Measurements from ENCODE around the gene CD59. TPM values are rescaled to one million over a fixed set of nuclear protein-coding genes. Genes with fewer than 3 reads are reported as not detected.

The CD59 gene
- total RNA-seq, 1 experiment from 2014 or later = 170 TPM

- TF ChIP-seq EZH2phosphoT487 (IDR thresholded peaks at IDR 0.05; ENCODE audit: borderline replicate concordance, low read length) (no peak), EZH2 (IDR thresholded peaks at IDR 0.05; ENCODE audit: low read length, unreplicated experiment) (no peak)
- TF ChIP-seq, protein P1, sequence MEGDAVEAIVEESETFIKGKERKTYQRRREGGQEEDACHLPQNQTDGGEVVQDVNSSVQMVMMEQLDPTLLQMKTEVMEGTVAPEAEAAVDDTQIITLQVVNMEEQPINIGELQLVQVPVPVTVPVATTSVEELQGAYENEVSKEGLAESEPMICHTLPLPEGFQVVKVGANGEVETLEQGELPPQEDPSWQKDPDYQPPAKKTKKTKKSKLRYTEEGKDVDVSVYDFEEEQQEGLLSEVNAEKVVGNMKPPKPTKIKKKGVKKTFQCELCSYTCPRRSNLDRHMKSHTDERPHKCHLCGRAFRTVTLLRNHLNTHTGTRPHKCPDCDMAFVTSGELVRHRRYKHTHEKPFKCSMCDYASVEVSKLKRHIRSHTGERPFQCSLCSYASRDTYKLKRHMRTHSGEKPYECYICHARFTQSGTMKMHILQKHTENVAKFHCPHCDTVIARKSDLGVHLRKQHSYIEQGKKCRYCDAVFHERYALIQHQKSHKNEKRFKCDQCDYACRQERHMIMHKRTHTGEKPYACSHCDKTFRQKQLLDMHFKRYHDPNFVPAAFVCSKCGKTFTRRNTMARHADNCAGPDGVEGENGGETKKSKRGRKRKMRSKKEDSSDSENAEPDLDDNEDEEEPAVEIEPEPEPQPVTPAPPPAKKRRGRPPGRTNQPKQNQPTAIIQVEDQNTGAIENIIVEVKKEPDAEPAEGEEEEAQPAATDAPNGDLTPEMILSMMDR (conservative IDR thresholded peaks at IDR 0.05; ENCODE audit: low read depth, low read length) = no peak
- no peaks in the 10 kb centered on the region for H4K20me1 ChIP-seq (ENCODE audit: low read length)
- H3K79me2 ChIP-seq (ENCODE audit: low read length) = no peaks in the 10 kb centered on the region
- no peaks in the 10 kb centered on the region for H3F3A ChIP-seq (ENCODE audit: low read length, unreplicated experiment)
- intact Hi-C loops (cut with micrococcal nuclease) = no loop called here
- H3K27ac ChIP-seq (ENCODE audit: low read length) = no peak overlapping the region
- CTCF ChIA-PET = no interaction called here
- no peaks in the 10 kb centered on the region for H3K36me3 ChIP-seq (ENCODE audit: low read depth, low read length)
- no peaks in the 10 kb centered on the region for H3K4me1 ChIP-seq (ENCODE audit: insufficient read depth, low read length)
- BruUV-seq (replicated peaks) = no TSS peak
- H3K4me3 ChIP-seq (ENCODE audit: low read length) = no peak overlapping the region
- POLR2A ChIA-PET (ENCODE audit: unreplicated experiment) = no interaction called here
- no peak overlapping the region for H3K9ac ChIP-seq (ENCODE audit: low read length)
- H3K4me2 ChIP-seq (ENCODE audit: low read length) = no peak overlapping the region
- no peaks in the 10 kb centered on the region for H3K9me3 ChIP-seq (ENCODE audit: low read length)
- ATAC-seq (no peak), DNase-seq (no peak)
- no peak overlapping the region for H2AFZ ChIP-seq (ENCODE audit: low read length)
- H3K9me2 ChIP-seq (replicated peaks; ENCODE audit: low read length) = no peaks in the 10 kb centered on the region
- H3K27me3 ChIP-seq (ENCODE audit: low read length) = no peaks in the 10 kb centered on the region
Observed at GRCh38 chr11:33654594-33654993, 81.6 kb downstream of the CD59 start.

Other genes starting within 250 kb of the CD59 start
- 1.0 TPM in 1 of 2 replicates, not detected in the other for gene C11orf91, start 35.6 kb downstream of the CD59 start, total RNA-seq (2014; rRNA removed)
- 20.2 and 22.5 TPM in 2 replicates for gene FBXO3, start 38.1 kb upstream of the CD59 start, total RNA-seq (2014; rRNA removed)
- 0.23 and 0.51 TPM in 2 replicates for gene LMO2, start 155.7 kb upstream of the CD59 start, total RNA-seq (2014; rRNA removed)

Data from PC-3 (cell line).